HEK293 (cell line): ENCODE data around the gene CABCOCO1.

Experiments used
- CTCF ChIA-PET: fragments of 350-600 bp; formaldehyde crosslinking; extraction: SDS; loops from one replicate; lab custom pipeline; 2021; ENCODE audit warnings: antibody characterized with exemption; lab: Yijun Ruan, JAX
- POLR2A ChIA-PET: fragments of 300-600 bp; formaldehyde crosslinking; extraction: SDS; loops from one replicate; lab custom pipeline; 2020; ENCODE audit warnings: antibody characterized with exemption, inconsistent platforms; lab: Yijun Ruan, JAX
- H3K27ac ChIP-seq: fragments of 200-500 bp; sonication (Bioruptor generic); 2 replicates; pipeline ENCODE4 v1.5.1; 2014; ENCODE audit warnings: low read depth, low read length, control low read depth, inconsistent platforms; ENCODE audit errors: extremely low read depth
- H3K36me3 ChIP-seq, 2 experiments: fragments of 200-500 bp in 1 of 2; sonication (Bioruptor generic) in 1 of 2; 1 replicate in 1 of 2; 2 replicates in 1 of 2; pipeline ENCODE4 v1.5.1; 2014 to 2017; ENCODE audit warnings: inconsistent platforms in 2 of 2, low read length in 2 of 2; ENCODE audit not compliant: control insufficient read depth in 2 of 2, insufficient read depth in 1 of 2
- H3K4me1 ChIP-seq: fragments of 200-500 bp; sonication (Bioruptor generic); 2 replicates; pipeline ENCODE4 v1.5.1; 2014; ENCODE audit warnings: mild to moderate bottlenecking, low read length, inconsistent platforms; ENCODE audit not compliant: control insufficient read depth, insufficient read depth
- H3K4me3 ChIP-seq: 2 replicates; pipeline ENCODE4 v1.5.1; 2011; ENCODE audit warnings: low read depth, mild to moderate bottlenecking, control low read depth, low read length, moderate library complexity
- H3K9me3 ChIP-seq: fragments of 200-500 bp; sonication (Bioruptor generic); 2 replicates; pipeline ENCODE4 v1.5.1; 2014; ENCODE audit warnings: low read depth, low read length, inconsistent platforms; ENCODE audit not compliant: control insufficient read depth, insufficient read depth
- FEZF1 ChIP-seq: fragments of 450-650 bp; formaldehyde crosslinking; IDR thresholded peaks from 2 replicates; pipeline ENCODE4 v1.5.1; 2016; ENCODE audit warnings: missing biosample characterization, missing genetic modification characterization
- GFI1B ChIP-seq: fragments of 450-650 bp; formaldehyde crosslinking; IDR thresholded peaks from 2 replicates; pipeline ENCODE4 v1.5.1; 2016; ENCODE audit warnings: missing biosample characterization, missing genetic modification characterization
- GLI2 ChIP-seq: fragments of 450-650 bp; formaldehyde crosslinking; IDR thresholded peaks from 2 replicates; pipeline ENCODE4; 2017; ENCODE audit warnings: missing biosample characterization, missing genetic modification characterization, low read depth, borderline replicate concordance
- OSR2 ChIP-seq: fragments of 450-650 bp; formaldehyde crosslinking; IDR thresholded peaks from 2 replicates; pipeline ENCODE4 v1.5.1; 2016; ENCODE audit warnings: missing biosample characterization, missing genetic modification characterization
- TCF7L2 ChIP-seq: IDR thresholded peaks from 2 replicates; pipeline ENCODE4 v1.6.1; 2011; ENCODE audit warnings: low read depth, mild to moderate bottlenecking, inconsistent platforms, low read length, moderate library complexity, borderline replicate concordance
- TRIM28 ChIP-seq: IDR thresholded peaks from 2 replicates; pipeline ENCODE4 v1.6.1; 2011; ENCODE audit warnings: low read length, control low read depth, borderline replicate concordance
- WT1 ChIP-seq: fragments of 450-650 bp; formaldehyde crosslinking; IDR thresholded peaks from 2 replicates; pipeline ENCODE4 v1.5.1; 2016; ENCODE audit warnings: missing biosample characterization, missing genetic modification characterization
- ZBTB17 ChIP-seq: fragments of 450-650 bp; formaldehyde crosslinking; IDR thresholded peaks from 2 replicates; pipeline ENCODE4 v1.5.1; 2016; ENCODE audit warnings: missing biosample characterization, missing genetic modification characterization
- ZBTB48 ChIP-seq: fragments of 450-650 bp; formaldehyde crosslinking; IDR thresholded peaks from 2 replicates; pipeline ENCODE4 v1.5.1; 2016; ENCODE audit warnings: missing biosample characterization, missing genetic modification characterization
- ZEB2 ChIP-seq: fragments of 450-650 bp; formaldehyde crosslinking; IDR thresholded peaks from 2 replicates; pipeline ENCODE4 v1.5.1; 2016; ENCODE audit warnings: missing biosample characterization, missing genetic modification characterization
- ZNF155 ChIP-seq: fragments of 450-650 bp; formaldehyde crosslinking; IDR thresholded peaks from 2 replicates; pipeline ENCODE4 v1.5.1; 2016; ENCODE audit warnings: missing biosample characterization, missing genetic modification characterization
- ZNF157 ChIP-seq: fragments of 450-650 bp; formaldehyde crosslinking; IDR thresholded peaks from 2 replicates; pipeline ENCODE4 v1.5.1; 2016; ENCODE audit warnings: missing biosample characterization, missing genetic modification characterization
- ZNF211 ChIP-seq: fragments of 450-650 bp; formaldehyde crosslinking; IDR thresholded peaks from 2 replicates; pipeline ENCODE4 v1.5.1; 2016; ENCODE audit warnings: low read depth, missing biosample characterization, missing genetic modification characterization
- ZNF350 ChIP-seq: fragments of 450-650 bp; formaldehyde crosslinking; IDR thresholded peaks from 2 replicates; pipeline ENCODE4 v1.5.0; 2017; ENCODE audit warnings: missing biosample characterization, mild to moderate bottlenecking, missing genetic modification characterization
- ZNF433 ChIP-seq: fragments of 450-650 bp; formaldehyde crosslinking; IDR thresholded peaks from 2 replicates; pipeline ENCODE4 v1.5.1; 2016; ENCODE audit warnings: missing biosample characterization, missing genetic modification characterization, low read depth
- ZNF596 ChIP-seq: fragments of 450-650 bp; IDR thresholded peaks from 2 replicates; pipeline ENCODE4 v1.5.0; 2018; ENCODE audit warnings: missing biosample characterization, mild to moderate bottlenecking, missing genetic modification characterization, moderate library complexity
- ZNF658 ChIP-seq: fragments of 450-650 bp; formaldehyde crosslinking; IDR thresholded peaks from 2 replicates; pipeline ENCODE4; 2016; ENCODE audit warnings: missing biosample characterization, missing genetic modification characterization
- ZNF660 ChIP-seq: fragments of 450-650 bp; IDR thresholded peaks from 2 replicates; pipeline ENCODE4 v1.5.1; 2018; ENCODE audit warnings: missing biosample characterization, mild to moderate bottlenecking, missing genetic modification characterization
- ZNF701 ChIP-seq: fragments of 450-650 bp; formaldehyde crosslinking; IDR thresholded peaks from 2 replicates; pipeline ENCODE4 v1.5.1; 2016; ENCODE audit warnings: missing biosample characterization, missing genetic modification characterization
- ZSCAN16 ChIP-seq: fragments of 450-650 bp; formaldehyde crosslinking; IDR thresholded peaks from 2 replicates; pipeline ENCODE4 v1.5.1; 2016; ENCODE audit warnings: missing biosample characterization, missing genetic modification characterization
- TF ChIP-seq, protein P1 (sequence below): fragments of 450-650 bp; formaldehyde crosslinking; IDR thresholded peaks from 2 replicates; pipeline ENCODE4 v1.5.1; 2016; ENCODE audit warnings: missing biosample characterization, missing genetic modification characterization, borderline replicate concordance
- TF ChIP-seq, protein P2 (sequence below): fragments of 450-650 bp; formaldehyde crosslinking; IDR thresholded peaks from 2 replicates; pipeline ENCODE4 v1.5.1; 2017; ENCODE audit warnings: missing biosample characterization, missing genetic modification characterization
- TF ChIP-seq, protein P3 (sequence below): fragments of 450-650 bp; formaldehyde crosslinking; IDR thresholded peaks from 2 replicates; pipeline ENCODE4 v1.5.1; 2017; ENCODE audit warnings: missing biosample characterization, missing genetic modification characterization

CABCOCO1 gene

DNA sequence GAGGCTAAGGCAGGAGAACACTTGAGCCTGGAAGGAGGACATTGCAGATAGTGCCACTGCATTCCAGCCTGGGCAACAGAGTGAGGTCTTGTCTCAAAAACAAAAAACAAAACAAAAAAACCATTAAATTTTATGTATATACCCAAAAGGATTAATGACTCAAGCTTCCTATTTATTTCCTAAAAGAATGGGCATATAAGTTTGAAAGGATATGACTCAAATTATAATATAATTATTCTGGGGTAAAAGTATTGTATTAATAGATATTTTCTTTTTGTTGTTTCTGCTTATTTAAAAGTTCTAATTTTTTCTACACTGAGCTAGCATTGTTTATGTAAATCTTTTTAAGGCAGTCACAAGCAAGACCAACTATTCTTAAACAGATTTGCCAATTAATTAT is 42.2 kb upstream of the CABCOCO1 start (continued):
- TF ChIP-seq, protein P1, sequence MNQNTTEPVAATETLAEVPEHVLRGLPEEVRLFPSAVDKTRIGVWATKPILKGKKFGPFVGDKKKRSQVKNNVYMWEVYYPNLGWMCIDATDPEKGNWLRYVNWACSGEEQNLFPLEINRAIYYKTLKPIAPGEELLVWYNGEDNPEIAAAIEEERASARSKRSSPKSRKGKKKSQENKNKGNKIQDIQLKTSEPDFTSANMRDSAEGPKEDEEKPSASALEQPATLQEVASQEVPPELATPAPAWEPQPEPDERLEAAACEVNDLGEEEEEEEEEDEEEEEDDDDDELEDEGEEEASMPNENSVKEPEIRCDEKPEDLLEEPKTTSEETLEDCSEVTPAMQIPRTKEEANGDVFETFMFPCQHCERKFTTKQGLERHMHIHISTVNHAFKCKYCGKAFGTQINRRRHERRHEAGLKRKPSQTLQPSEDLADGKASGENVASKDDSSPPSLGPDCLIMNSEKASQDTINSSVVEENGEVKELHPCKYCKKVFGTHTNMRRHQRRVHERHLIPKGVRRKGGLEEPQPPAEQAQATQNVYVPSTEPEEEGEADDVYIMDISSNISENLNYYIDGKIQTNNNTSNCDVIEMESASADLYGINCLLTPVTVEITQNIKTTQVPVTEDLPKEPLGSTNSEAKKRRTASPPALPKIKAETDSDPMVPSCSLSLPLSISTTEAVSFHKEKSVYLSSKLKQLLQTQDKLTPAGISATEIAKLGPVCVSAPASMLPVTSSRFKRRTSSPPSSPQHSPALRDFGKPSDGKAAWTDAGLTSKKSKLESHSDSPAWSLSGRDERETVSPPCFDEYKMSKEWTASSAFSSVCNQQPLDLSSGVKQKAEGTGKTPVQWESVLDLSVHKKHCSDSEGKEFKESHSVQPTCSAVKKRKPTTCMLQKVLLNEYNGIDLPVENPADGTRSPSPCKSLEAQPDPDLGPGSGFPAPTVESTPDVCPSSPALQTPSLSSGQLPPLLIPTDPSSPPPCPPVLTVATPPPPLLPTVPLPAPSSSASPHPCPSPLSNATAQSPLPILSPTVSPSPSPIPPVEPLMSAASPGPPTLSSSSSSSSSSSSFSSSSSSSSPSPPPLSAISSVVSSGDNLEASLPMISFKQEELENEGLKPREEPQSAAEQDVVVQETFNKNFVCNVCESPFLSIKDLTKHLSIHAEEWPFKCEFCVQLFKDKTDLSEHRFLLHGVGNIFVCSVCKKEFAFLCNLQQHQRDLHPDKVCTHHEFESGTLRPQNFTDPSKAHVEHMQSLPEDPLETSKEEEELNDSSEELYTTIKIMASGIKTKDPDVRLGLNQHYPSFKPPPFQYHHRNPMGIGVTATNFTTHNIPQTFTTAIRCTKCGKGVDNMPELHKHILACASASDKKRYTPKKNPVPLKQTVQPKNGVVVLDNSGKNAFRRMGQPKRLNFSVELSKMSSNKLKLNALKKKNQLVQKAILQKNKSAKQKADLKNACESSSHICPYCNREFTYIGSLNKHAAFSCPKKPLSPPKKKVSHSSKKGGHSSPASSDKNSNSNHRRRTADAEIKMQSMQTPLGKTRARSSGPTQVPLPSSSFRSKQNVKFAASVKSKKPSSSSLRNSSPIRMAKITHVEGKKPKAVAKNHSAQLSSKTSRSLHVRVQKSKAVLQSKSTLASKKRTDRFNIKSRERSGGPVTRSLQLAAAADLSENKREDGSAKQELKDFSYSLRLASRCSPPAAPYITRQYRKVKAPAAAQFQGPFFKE (tag by site-specific recombination) = no peak
- TF ChIP-seq, protein P2, sequence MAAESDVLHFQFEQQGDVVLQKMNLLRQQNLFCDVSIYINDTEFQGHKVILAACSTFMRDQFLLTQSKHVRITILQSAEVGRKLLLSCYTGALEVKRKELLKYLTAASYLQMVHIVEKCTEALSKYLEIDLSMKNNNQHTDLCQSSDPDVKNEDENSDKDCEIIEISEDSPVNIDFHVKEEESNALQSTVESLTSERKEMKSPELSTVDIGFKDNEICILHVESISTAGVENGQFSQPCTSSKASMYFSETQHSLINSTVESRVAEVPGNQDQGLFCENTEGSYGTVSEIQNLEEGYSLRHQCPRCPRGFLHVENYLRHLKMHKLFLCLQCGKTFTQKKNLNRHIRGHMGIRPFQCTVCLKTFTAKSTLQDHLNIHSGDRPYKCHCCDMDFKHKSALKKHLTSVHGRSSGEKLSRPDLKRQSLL (tag by site-specific recombination) = no peak
- no peak for TF ChIP-seq ZNF155 (tag by site-specific recombination)
- TF ChIP-seq, protein P3, sequence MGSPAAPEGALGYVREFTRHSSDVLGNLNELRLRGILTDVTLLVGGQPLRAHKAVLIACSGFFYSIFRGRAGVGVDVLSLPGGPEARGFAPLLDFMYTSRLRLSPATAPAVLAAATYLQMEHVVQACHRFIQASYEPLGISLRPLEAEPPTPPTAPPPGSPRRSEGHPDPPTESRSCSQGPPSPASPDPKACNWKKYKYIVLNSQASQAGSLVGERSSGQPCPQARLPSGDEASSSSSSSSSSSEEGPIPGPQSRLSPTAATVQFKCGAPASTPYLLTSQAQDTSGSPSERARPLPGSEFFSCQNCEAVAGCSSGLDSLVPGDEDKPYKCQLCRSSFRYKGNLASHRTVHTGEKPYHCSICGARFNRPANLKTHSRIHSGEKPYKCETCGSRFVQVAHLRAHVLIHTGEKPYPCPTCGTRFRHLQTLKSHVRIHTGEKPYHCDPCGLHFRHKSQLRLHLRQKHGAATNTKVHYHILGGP (tag by site-specific recombination) = no peak
- no peak for TF ChIP-seq ZNF433 (tag by site-specific recombination)
- TF ChIP-seq ZNF701 = no peak
- no peak for TF ChIP-seq ZNF157 (tag by site-specific recombination)
- TF ChIP-seq ZNF211 (tag by site-specific recombination) = no peak
- no peak for TF ChIP-seq GLI2 (tag by site-specific recombination)
- TF ChIP-seq ZNF658 (tag by site-specific recombination) = no peak
- no peak for TF ChIP-seq ZEB2 (tag by site-specific recombination)
- TF ChIP-seq, all 188 proteins: peak for 0

DNA sequence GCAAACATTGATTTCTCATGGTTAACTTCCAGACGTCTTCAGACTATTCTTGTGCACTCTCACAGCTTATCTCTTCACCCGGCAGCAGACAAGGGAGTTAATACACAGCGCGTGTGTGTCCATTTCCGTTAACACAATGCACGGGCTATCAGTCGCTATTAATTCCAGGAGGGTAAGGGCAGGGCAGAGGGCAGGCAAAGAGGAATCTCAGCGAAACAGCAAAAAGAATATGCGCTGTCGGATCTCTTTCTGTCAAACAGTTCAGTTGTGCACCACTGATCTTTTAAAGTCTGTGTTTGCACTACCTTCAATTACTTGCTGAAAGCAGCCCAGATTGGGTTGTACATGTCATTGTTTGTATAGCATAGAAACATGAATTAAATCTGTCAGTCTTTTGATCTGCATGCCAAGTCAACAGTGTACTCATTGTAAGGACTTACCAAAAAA is 41.1 kb upstream of the CABCOCO1 start:
- H3K4me1 ChIP-seq = peaks cover 7% of the 10 kb centered on the region; the same call in 1 of the 2 replicates
- H3K4me3 ChIP-seq = no peak overlapping the region; the same call in 1 of the 2 replicates
- CTCF ChIA-PET = no interaction called here
- no peaks in the 10 kb centered on the region for H3K9me3 ChIP-seq
- POLR2A ChIA-PET = no interaction called here
- H3K27ac ChIP-seq = no peak overlapping the region
- TF ChIP-seq OSR2 (tag by site-specific recombination) (peak; percentile 48; the same call in 1 of the 2 replicates), GFI1B (tag by site-specific recombination) (0 out of 2 replicates have a peak, but pooled peaks have one; percentile 32), ZNF660 (tag by site-specific recombination) (peak; percentile 25; the same call in 1 of the 2 replicates), ZNF350 (tag by site-specific recombination) (no peak), ZNF596 (tag by site-specific recombination) (no peak), WT1 (peak; percentile 16; the same call in 1 of the 2 replicates), FEZF1 (tag by site-specific recombination) (peak; percentile 67), ZSCAN16 (tag by site-specific recombination) (no peak), TCF7L2 (peak; percentile 74; the same call in 1 of the 2 replicates), TRIM28 (peak; percentile 84), ZBTB48 (tag by site-specific recombination) (no peak), ZBTB17 (peak; percentile 35; the same call in 1 of the 2 replicates)
- no peaks in the 10 kb centered on the region for H3K36me3 ChIP-seq
